Measurements from ENCODE around the gene YDJC. TPM values are rescaled to one million over a fixed set of nuclear protein-coding genes. Genes with fewer than 3 reads are reported as not detected.

The YDJC gene
- polyA plus RNA-seq, 1 donor = 27.6 TPM

DNA sequence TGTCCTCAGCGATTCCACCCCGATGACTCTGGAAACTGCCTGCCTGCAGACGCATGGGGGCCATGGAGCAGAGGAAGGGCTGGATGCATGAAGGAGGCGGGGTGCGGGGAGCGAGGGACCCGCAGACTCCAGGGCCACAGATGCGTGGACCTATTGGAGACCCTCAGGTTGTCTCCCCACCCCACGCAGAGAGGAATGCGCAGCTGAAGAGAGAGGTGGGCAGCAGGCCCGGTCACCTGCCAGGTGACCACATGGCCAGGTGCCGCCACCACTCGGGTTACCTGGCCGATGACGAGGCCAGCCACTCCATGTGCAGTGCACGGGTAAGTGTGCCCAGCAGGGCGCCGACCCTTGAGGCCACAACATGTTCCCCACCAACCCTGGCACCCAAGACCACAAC, 3.1 kb upstream of the YDJC start:
- DNase-seq = no peak
- Histone ChIP-seq H3K4me1 (ENCODE audit: control insufficient read depth, insufficient read depth, low read length) (peaks cover 8% of the 10 kb centered on the region), H3K27me3 (ENCODE audit: control insufficient read depth, insufficient read depth, low read length) (no peaks in the 10 kb centered on the region), H3K36me3 (ENCODE audit: control insufficient read depth, insufficient read depth, low read length) (peaks cover 7% of the 10 kb centered on the region), H3K4me3 (ENCODE audit: low read length) (no peak overlapping the region), H3K27ac (ENCODE audit: low read length) (no peak overlapping the region), H3K9me3 (ENCODE audit: control insufficient read depth, low read depth, low read length) (peaks cover 9% of the 10 kb centered on the region)
- no CpG with 5 or more reads among the region's 18 CpGs for WGBS (ENCODE audit: insufficient coverage, low lambda C conversion rate)

DNA sequence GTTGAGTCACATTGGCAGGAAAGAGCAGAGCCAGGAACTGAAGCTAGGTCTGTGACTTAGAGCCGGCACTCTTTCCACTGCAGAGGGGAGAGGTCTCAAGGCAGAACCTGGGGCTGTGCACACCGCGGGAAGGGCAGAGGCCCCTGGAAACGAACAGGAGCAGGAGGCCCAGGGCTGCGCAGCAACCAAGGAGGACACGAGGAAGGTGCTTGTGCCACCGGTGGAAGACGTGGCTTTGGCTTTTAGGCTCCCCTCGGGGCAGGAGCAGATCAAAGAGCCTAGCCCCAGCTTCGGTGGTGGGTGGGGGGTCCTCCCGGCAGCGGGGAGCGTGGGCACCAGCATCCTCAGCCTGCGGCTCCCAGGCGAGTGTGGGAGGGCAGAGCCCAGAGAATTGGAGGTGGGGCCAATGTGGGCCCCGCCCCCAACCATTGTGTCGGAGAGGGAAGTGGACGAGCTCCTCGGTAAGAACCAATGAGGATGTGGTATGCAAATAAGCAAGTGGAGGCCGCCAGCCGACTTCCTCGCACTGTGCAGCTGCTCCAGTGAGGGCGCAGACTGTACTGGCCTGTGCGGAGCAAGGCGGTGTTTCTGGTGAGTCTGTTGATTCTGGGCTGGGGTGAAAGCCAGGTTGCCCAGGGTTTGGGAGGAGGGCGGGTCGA, 2.5 kb upstream of the YDJC start, which contains the start of gene CCDC116:
CCDC116 (plus strand) TSS at position 524 of the 659 bp plus-strand sequence. CDS start 422 bp downstream, outside the sequence.
- no peak for DNase-seq
- no CpG with 5 or more reads among the region's 27 CpGs for WGBS (ENCODE audit: insufficient coverage, low lambda C conversion rate)
- no peaks in the 10 kb centered on the region for H3K27me3 ChIP-seq (ENCODE audit: control insufficient read depth, insufficient read depth, low read length)
- H3K4me3 ChIP-seq (ENCODE audit: low read length) = no peak within 1 kb of the TSS
- peaks cover 10% of the 10 kb centered on the region for H3K36me3 ChIP-seq (ENCODE audit: control insufficient read depth, insufficient read depth, low read length)
- peaks cover 8% of the 10 kb centered on the region for H3K4me1 ChIP-seq (ENCODE audit: control insufficient read depth, insufficient read depth, low read length)
- H3K9me3 ChIP-seq (ENCODE audit: control insufficient read depth, low read depth, low read length) = peaks cover 9% of the 10 kb centered on the region
- H3K27ac ChIP-seq (ENCODE audit: low read length) = no peak within 1 kb of the TSS

DNA sequence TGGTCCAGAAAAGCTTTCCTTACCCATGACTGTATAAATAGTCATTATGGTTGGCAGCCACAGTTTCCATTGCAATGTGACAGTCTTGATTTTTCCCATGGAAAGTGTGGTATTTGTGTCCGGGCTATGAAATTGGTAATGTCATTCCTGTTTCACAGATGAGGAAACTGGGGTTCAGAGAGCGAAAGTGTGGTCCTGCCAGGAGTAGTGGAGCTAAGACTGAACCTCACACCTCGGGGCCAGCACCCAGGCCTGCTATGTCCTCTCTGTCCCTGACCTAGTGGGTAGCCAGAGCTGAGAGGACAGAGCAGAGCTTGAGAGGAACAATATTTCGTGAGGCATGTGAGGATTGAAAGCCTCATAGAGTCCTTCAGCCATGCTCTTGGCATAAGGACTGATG, 1.2 kb upstream of the YDJC start:
- no peak overlapping the region for H3K4me3 ChIP-seq (ENCODE audit: low read length)
- no peak for DNase-seq
- H3K36me3 ChIP-seq (ENCODE audit: control insufficient read depth, insufficient read depth, low read length) = peaks cover 19% of the 10 kb centered on the region
- peaks cover 9% of the 10 kb centered on the region for H3K9me3 ChIP-seq (ENCODE audit: control insufficient read depth, low read depth, low read length)
- H3K27me3 ChIP-seq (ENCODE audit: control insufficient read depth, insufficient read depth, low read length) = no peaks in the 10 kb centered on the region
- H3K4me1 ChIP-seq (ENCODE audit: control insufficient read depth, insufficient read depth, low read length) = peaks cover 8% of the 10 kb centered on the region
- WGBS (ENCODE audit: insufficient coverage, low lambda C conversion rate) = 100% methylated on average over 1 of the region's 4 CpGs
- H3K27ac ChIP-seq (ENCODE audit: low read length) = no peak overlapping the region

DNA sequence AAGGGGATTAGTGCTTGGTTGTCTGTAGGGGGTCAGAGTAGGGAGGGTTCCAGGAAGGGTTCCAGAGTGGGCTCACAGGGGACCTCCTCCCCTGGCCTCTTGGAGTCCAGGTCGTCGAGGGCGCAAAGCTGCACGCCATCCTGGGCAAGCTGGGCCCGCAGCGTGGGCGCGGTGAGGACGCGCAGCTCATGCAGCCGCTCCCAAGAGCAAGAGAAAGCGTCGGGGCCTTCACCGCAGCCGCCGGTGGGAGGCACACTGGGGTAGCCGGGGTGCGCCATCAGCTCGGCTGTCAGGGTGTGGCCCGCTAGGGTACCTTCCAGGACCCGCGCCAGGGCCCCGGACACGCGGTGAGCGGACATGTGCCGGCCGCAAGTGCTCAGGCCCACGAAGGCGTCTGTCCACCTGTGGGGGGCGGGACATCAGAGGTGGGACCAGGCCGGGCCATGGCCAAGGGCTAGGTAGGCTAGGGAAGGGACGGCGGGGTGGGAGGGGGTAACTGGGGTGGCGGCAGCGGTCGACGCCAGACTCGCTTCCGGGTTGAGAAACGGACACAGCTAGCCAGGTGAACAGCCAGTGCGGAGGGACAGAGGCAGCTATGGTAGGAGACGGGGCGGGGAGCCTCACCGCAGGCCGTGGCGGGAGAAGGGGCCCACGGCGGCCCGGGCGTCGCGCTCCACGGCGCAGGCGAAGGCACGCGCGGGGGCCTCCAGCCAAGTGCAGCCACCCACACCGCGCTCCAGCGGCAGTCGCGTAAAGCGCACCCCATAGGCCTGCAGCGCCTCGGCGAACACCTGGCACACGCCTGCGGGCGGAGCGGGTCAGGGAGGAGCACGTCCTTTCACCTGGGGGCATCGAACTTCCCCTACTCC, 1.2 kb downstream of the YDJC start:
- Histone ChIP-seq H3K36me3 (ENCODE audit: control insufficient read depth, insufficient read depth, low read length) (peaks cover 32% of the 10 kb centered on the region), H3K27ac (ENCODE audit: low read length) (peak overlapping the region; percentile 79), H3K9me3 (ENCODE audit: control insufficient read depth, low read depth, low read length) (peaks cover 9% of the 10 kb centered on the region), H3K4me1 (ENCODE audit: control insufficient read depth, insufficient read depth, low read length) (peaks cover 8% of the 10 kb centered on the region), H3K4me3 (ENCODE audit: low read length) (peak overlapping the region; percentile 98), H3K27me3 (ENCODE audit: control insufficient read depth, insufficient read depth, low read length) (no peaks in the 10 kb centered on the region)
- DNase-seq = no peak
- no CpG with 5 or more reads among the region's 74 CpGs for WGBS (ENCODE audit: insufficient coverage, low lambda C conversion rate)

DNA sequence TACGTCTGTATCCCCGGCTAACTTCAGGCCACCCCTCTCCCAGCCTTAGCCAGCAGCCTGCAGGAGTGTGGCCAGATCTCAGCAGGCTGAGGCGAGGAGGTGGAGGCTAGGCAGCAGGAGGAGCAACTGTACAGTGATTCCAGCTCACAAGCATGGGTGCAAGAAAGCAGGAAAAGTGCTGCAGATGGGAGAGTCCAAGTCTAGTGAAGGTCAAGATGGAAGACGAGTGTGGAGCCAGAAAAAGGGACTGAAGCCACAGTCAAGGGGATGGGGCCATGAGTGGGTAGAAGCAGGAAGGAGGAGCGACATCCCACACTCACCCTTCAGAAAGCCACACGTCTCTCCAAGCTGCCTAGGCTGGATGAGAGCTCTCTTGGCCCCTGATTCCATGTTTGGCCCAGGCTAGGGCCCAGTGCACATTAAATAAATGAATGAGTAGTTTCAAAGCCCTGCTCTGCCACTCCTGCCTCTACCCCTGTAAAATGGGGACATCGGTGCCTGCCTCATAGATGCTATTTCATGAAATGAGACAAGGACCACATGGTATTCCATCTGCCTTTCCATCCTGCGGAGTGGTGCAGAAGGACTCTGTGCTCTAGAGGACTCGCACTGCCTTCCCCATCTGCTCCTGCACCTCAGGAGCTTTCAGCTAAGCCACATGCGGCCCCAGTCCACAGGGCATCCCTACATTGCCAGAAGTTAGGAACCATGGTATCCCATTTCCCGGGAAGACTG, 2.9 kb downstream of the YDJC start:
- no CpG with 5 or more reads among the region's 11 CpGs for WGBS (ENCODE audit: insufficient coverage, low lambda C conversion rate)
- Histone ChIP-seq H3K9me3 (ENCODE audit: control insufficient read depth, low read depth, low read length) (peaks cover 5% of the 10 kb centered on the region), H3K36me3 (ENCODE audit: control insufficient read depth, insufficient read depth, low read length) (peaks cover 48% of the 10 kb centered on the region), H3K4me1 (ENCODE audit: control insufficient read depth, insufficient read depth, low read length) (peaks cover 8% of the 10 kb centered on the region), H3K27me3 (ENCODE audit: control insufficient read depth, insufficient read depth, low read length) (no peaks in the 10 kb centered on the region), H3K4me3 (ENCODE audit: low read length) (no peak overlapping the region), H3K27ac (ENCODE audit: low read length) (no peak overlapping the region)
- no peak for DNase-seq

DNA sequence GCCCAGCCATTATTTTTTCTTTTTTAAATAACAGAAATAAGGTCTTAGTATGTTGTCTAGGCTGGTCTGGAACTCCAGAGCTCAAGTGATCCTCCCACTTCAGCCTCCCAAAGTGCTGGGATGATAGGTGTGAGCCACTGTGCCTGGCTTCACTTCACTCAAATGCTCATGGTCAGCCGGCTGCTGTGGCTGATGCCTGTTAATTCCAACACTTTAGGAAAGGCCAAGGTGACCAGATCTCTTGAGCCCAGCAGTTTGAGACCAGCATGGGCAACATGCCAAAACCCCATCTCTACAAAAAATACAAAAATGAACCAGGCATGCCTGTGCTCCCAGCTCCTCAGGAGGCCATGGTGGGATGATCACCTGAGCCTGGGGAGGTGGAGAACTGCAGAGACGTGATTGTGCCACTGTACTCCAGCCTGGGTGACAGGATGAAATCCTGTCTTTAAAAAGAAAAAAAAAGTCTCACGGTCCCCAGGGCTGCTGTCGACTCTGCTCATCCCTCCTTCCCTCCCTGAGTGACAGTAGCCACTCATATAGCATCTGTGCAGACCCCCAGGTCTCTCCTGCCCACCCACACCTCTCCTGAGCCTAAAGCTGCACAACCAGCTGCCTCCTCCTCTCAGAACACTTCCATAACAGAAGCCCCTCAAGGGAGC, 3.6 kb downstream of the YDJC start:
- peaks cover 49% of the 10 kb centered on the region for H3K36me3 ChIP-seq (ENCODE audit: control insufficient read depth, insufficient read depth, low read length)
- H3K9me3 ChIP-seq (ENCODE audit: control insufficient read depth, low read depth, low read length) = peaks cover 5% of the 10 kb centered on the region
- WGBS (ENCODE audit: insufficient coverage, low lambda C conversion rate) = no CpG with 5 or more reads among the region's 4 CpGs
- H3K4me3 ChIP-seq (ENCODE audit: low read length) = no peak overlapping the region
- no peak for DNase-seq
- H3K27me3 ChIP-seq (ENCODE audit: control insufficient read depth, insufficient read depth, low read length) = no peaks in the 10 kb centered on the region
- peaks cover 8% of the 10 kb centered on the region for H3K4me1 ChIP-seq (ENCODE audit: control insufficient read depth, insufficient read depth, low read length)
- no peak overlapping the region for H3K27ac ChIP-seq (ENCODE audit: low read length)

DNA sequence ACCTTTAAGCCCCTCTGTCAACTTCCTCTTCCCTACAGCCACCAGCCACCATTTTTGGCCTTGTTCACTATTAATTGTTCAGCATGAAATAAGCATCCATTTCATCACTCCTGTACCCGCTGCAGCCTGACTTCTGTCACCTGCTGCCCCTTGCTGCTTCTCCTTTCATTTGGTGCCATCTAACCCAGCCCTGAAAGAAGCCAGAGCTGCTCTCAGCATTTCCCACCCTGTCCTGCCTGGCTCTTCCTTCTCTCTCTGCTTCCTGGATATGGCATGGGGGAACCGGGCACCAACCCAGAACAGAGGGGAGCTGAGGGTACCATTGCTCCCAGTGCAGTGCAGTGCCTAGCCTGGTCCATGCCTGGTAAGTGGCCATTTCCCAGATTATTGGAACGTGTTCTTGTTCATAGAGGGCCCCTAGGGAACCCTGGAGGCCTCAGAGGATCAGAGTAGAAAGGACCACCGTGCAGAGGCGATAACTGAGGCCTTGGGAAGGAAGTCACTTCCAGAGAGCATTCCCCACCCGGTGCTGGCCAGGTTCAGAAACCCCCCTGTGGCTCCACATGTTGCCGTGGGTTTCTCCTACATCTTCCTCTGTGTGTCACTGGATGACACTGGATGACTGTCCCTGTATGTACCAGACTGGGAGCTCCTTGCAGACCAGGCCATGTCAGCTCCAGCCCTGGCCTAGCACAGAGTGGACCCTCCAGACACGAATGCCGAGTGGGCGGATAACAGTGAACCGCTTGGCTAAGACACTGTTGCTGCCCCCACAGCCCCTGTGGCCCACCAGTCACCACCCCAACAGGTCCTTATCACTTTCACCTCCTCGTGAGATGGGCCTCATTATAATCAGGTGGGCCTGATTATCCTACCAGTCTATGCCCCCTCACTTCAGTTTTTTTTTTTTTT, 4.7 kb downstream of the YDJC start:
- 100% methylated on average over 1 of the region's 12 CpGs for WGBS (ENCODE audit: insufficient coverage, low lambda C conversion rate)
- H3K4me1 ChIP-seq (ENCODE audit: control insufficient read depth, insufficient read depth, low read length) = peaks cover 8% of the 10 kb centered on the region
- DNase-seq = no peak
- H3K27ac ChIP-seq (ENCODE audit: low read length) = no peak overlapping the region
- H3K9me3 ChIP-seq (ENCODE audit: control insufficient read depth, low read depth, low read length) = peaks cover 5% of the 10 kb centered on the region
- no peaks in the 10 kb centered on the region for H3K27me3 ChIP-seq (ENCODE audit: control insufficient read depth, insufficient read depth, low read length)
- peaks cover 55% of the 10 kb centered on the region for H3K36me3 ChIP-seq (ENCODE audit: control insufficient read depth, insufficient read depth, low read length)
- no peak overlapping the region for H3K4me3 ChIP-seq (ENCODE audit: low read length)

DNA sequence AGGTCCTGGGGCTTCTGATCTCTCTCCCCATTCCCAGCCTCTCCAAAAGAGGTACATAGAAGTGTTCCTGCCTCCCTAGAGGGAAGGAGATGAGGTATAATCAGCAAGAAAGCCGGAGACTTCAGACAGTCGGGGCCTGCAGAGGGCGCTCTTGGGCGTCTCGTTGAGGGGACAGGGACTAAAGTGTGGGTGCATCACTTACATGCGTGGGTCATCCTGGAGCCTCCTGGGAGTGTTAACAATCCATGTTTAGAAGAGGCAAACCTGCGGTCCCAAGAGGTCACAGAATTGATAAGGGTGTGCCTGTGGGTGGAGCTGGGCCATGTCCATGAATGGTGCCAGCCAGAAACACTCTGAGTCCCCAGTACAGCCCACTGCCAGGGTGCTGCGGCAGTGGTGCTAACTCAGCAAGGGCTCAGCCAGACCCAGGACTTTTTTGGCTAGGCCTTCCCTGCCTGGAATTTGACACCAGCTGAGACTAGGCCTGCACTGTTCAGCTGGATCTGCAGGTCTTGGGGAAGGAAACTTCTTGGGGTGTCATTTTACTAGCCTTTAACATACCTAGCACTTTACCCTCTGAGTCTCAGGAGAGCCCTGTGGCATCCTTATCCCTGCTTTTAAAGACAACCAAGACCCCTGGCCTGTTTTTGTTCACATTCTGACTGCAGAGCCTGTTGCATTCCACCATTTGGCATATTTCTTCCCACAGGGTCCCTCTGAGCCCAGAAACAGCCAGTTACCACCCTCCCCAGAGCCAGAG, 5.5 kb downstream of the YDJC start:
- no CpG with 5 or more reads among the region's 8 CpGs for WGBS (ENCODE audit: insufficient coverage, low lambda C conversion rate)
- Histone ChIP-seq H3K4me1 (ENCODE audit: control insufficient read depth, insufficient read depth, low read length) (peaks cover 8% of the 10 kb centered on the region), H3K27me3 (ENCODE audit: control insufficient read depth, insufficient read depth, low read length) (no peaks in the 10 kb centered on the region), H3K4me3 (ENCODE audit: low read length) (no peak overlapping the region), H3K36me3 (ENCODE audit: control insufficient read depth, insufficient read depth, low read length) (peaks cover 57% of the 10 kb centered on the region), H3K9me3 (ENCODE audit: control insufficient read depth, low read depth, low read length) (peaks cover 5% of the 10 kb centered on the region), H3K27ac (ENCODE audit: low read length) (no peak overlapping the region)
- DNase-seq = no peak

DNA sequence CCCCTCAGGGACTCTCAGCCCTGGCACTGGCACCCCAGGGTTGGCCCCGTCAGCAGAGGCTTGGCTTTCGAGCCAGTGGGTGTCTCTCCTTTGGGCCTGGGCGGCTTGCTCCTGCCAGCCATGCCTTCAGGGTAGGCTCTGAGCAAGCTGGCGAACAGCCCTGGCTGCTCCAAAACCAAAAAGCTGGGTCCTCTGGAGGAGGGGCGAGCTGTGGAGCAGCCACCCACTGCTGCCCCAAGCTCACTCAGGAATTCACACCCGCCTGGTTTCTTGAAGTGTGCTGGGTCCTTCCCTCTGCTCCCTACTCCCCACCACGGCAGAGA, 6.2 kb downstream of the YDJC start:
- Histone ChIP-seq H3K4me3 (ENCODE audit: low read length) (no peak overlapping the region), H3K27me3 (ENCODE audit: control insufficient read depth, insufficient read depth, low read length) (no peaks in the 10 kb centered on the region), H3K4me1 (ENCODE audit: control insufficient read depth, insufficient read depth, low read length) (peaks cover 7% of the 10 kb centered on the region), H3K9me3 (ENCODE audit: control insufficient read depth, low read depth, low read length) (peaks cover 4% of the 10 kb centered on the region), H3K27ac (ENCODE audit: low read length) (no peak overlapping the region), H3K36me3 (ENCODE audit: control insufficient read depth, insufficient read depth, low read length) (peaks cover 64% of the 10 kb centered on the region)
- no CpG with 5 or more reads among the region's 7 CpGs for WGBS (ENCODE audit: insufficient coverage, low lambda C conversion rate)
- DNase-seq = no peak

All from large intestine (tissue), 3 donors.